Activated CD4-positive, alpha-beta T cell treated with anti-CD3 and anti-CD28 coated beads for 36 hours (primary cell): ENCODE data around the gene RAB34. TPM values are rescaled to one million over a fixed set of nuclear protein-coding genes. Genes with fewer than 3 reads are reported as not detected.
A peak's percentile ranks its signal among the peaks of the same experiment; 100 is the strongest.
"Not testable (repeated sequence)": the region's sequence is repeated elsewhere in the genome, so short reads cannot be mapped to it uniquely, and the experiment has no call there.

Experiments used
- ATAC-seq: fragments of 200-7000 bp; cut with Tn5 transposase; one replicate; pipeline ENCODE4 v1.10.0; 2021; ENCODE audit warnings: mild to moderate bottlenecking, moderate library complexity
- CTCF ChIA-PET: fragments of 350-600 bp; sonication (Branson Sonifier 250); formaldehyde crosslinking; loops from one replicate; lab custom pipeline; 2021; ENCODE audit warnings: antibody characterized with exemption; lab: Charles Lee
- POLR2A ChIA-PET: fragments of 350-600 bp; sonication (Branson Sonifier 250); formaldehyde crosslinking; loops from one replicate; lab custom pipeline; 2021; ENCODE audit warnings: antibody characterized with exemption, inconsistent platforms; lab: Charles Lee
- DNase-seq: peaks from one replicate; pipeline ENCODE4 v3.0.0-alpha.2; 2020
- H3K27ac Mint-ChIP-seq: one replicate; pipeline ENCODE4 v1.8.0; 2021; ENCODE audit warnings: mixed read lengths
- H3K27me3 Mint-ChIP-seq: one replicate; pipeline ENCODE4 v1.8.0; 2021; ENCODE audit warnings: mixed read lengths
- H3K36me3 Mint-ChIP-seq: one replicate; pipeline ENCODE4 v1.8.0; 2021; ENCODE audit warnings: low read depth, mixed read lengths
- H3K4me1 Mint-ChIP-seq: one replicate; pipeline ENCODE4 v1.8.0; 2021; ENCODE audit warnings: mixed read lengths
- H3K4me3 Mint-ChIP-seq: one replicate; pipeline ENCODE4 v1.8.0; 2021; ENCODE audit warnings: mild to moderate bottlenecking, moderate library complexity, mixed read lengths
- H3K9me3 Mint-ChIP-seq: one replicate; pipeline ENCODE4 v1.8.0; 2021; ENCODE audit warnings: low read depth, mixed read lengths
- intact Hi-C, 2 experiments: fragments of 100-400 bp; cut with DNase I in 1 of 2; cut with micrococcal nuclease in 1 of 2; formaldehyde crosslinking; loops; one replicate each; pipeline versions ENCODE4 v1.14.2 to v1.15.1; 2022 to 2024; cut with DNase I, micrococcal nuclease
- total RNA-seq, 2 experiments: library from RNA; stranded (reverse); gene quantifications; one replicate each; pipeline ENCODE4 v1.2.3, GENCODE V29; 2021

The RAB34 gene
- total RNA-seq, 2 experiments from 2014 or later: 13.6 to 17.4 TPM

GRCh38 chr17:28737316-28737715 is 19.6 kb upstream of the RAB34 start:
- POLR2A ChIA-PET: interaction anchor here (0.6 kb wide), 1 partner anchor 26 kb away, joined by 3 read pairs; no protein-coding TSS in a partner anchor
- Mint-ChIP-seq H3K4me1 (peaks cover 26% of the 10 kb centered on the region), H3K27me3 (no peaks in the 10 kb centered on the region), H3K9me3 (peaks cover 2% of the 10 kb centered on the region), H3K36me3 (peaks cover 9% of the 10 kb centered on the region), H3K27ac (no peak overlapping the region), H3K4me3 (no peak overlapping the region)
- CTCF ChIA-PET: interaction anchor here (1.3 kb wide), 1 partner anchor 10 kb away, joined by 4 read pairs; no protein-coding TSS in a partner anchor
- intact Hi-C loops: no loop called here
- DNase-seq (no peak), ATAC-seq (no peak)

GRCh38 chr17:28735913-28736769 is 18.5 kb upstream of the RAB34 start:
- ATAC-seq, H3K36me3 Mint-ChIP-seq, H3K27ac Mint-ChIP-seq, POLR2A ChIA-PET, H3K4me3 Mint-ChIP-seq, intact Hi-C loops, H3K9me3 Mint-ChIP-seq, H3K27me3 Mint-ChIP-seq, DNase-seq: not testable (repeated sequence)
- peaks cover 22% of the 10 kb centered on the region for H3K4me1 Mint-ChIP-seq
- CTCF ChIA-PET: interaction anchor here (1.2 to 1.5 kb wide), 4 partner anchors 9 to 28 kb away, joined by 4 to 10 read pairs (median 5); partner anchors contain the start of gene TLCD1

- DNase-seq (no peak), ATAC-seq (no peak)
- POLR2A ChIA-PET: no interaction called here
- intact Hi-C loops: no loop called here
- no peaks in the 10 kb centered on the region for H3K27me3 Mint-ChIP-seq
- H3K27ac Mint-ChIP-seq: no peak overlapping the region
- CTCF ChIA-PET: interaction anchor here (1.2 to 1.5 kb wide), 4 partner anchors 9 to 29 kb away, joined by 4 to 10 read pairs (median 5); partner anchors contain the start of gene TLCD1
- peaks cover 2% of the 10 kb centered on the region for H3K9me3 Mint-ChIP-seq
- no peak overlapping the region for H3K4me3 Mint-ChIP-seq
- peaks cover 21% of the 10 kb centered on the region for H3K4me1 Mint-ChIP-seq
- peaks cover 9% of the 10 kb centered on the region for H3K36me3 Mint-ChIP-seq
These were observed 17.6 kb upstream of the RAB34 start for GRCh38 chr17:28735242-28735722.

GRCh38 chr17:28734712-28735241 is 17.1 kb upstream of the RAB34 start:
- H3K4me1 Mint-ChIP-seq: peaks cover 23% of the 10 kb centered on the region
- peaks cover 9% of the 10 kb centered on the region for H3K36me3 Mint-ChIP-seq
- intact Hi-C loops: no loop called here
- H3K4me3 Mint-ChIP-seq: no peak overlapping the region
- DNase-seq (no peak), ATAC-seq (no peak)
- ChIA-PET CTCF (interaction anchor here (1.2 to 1.5 kb wide), 4 partner anchors 8 to 29 kb away, joined by 4 to 10 read pairs (median 5); partner anchors contain the start of gene TLCD1), POLR2A (no interaction called here)
- H3K27me3 Mint-ChIP-seq: no peaks in the 10 kb centered on the region
- H3K9me3 Mint-ChIP-seq: peaks cover 2% of the 10 kb centered on the region
- H3K27ac Mint-ChIP-seq: no peak overlapping the region

- H3K36me3 Mint-ChIP-seq: no peaks in the 10 kb centered on the region
- intact Hi-C loops: no loop called here
- ChIA-PET POLR2A (no interaction called here), CTCF (interaction anchor here (0.6 kb wide), 1 partner anchor 18 kb away, joined by 3 read pairs; no protein-coding TSS in a partner anchor)
- no peaks in the 10 kb centered on the region for H3K27me3 Mint-ChIP-seq
- H3K27ac Mint-ChIP-seq: no peak overlapping the region
- H3K9me3 Mint-ChIP-seq: no peaks in the 10 kb centered on the region
- H3K4me3 Mint-ChIP-seq: no peak overlapping the region
- peaks cover 19% of the 10 kb centered on the region for H3K4me1 Mint-ChIP-seq
- DNase-seq (no peak), ATAC-seq (no peak)
These were observed 15.7 kb upstream of the RAB34 start for GRCh38 chr17:28733346-28733745.

DNA sequence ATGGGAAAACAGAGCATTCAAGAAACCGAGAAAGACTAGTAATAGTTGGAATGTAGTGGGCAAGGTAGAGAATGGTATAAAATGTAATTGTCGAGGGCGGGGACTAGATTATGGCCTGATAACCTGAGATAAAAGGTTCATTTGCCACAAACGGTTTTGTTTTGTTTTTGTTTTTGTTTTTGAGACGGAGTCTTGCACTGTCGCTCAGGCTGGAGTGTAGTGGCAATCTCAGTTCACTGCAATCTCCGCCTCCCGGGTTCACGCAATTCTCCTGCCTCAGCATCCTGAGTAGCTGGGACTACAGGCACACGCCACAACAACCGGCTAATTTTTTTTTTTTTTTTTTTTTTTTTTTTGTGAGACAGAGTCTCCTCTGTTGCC is 12.3 kb upstream of the RAB34 start:
- DNase-seq (no peak), ATAC-seq (no peak)
- intact Hi-C loops: loop anchor here (1.0 to 10.0 kb wide), 9 partner anchors 32 to 885 kb away; partner anchors contain the start of genes ABHD15 (in 1 of the 2), BLTP2 (in 1 of the 2), NUFIP2 (in 1 of the 2) and TP53I13 (in 1 of the 2)
- POLR2A ChIA-PET: interaction anchor here (6.3 kb wide), 1 partner anchor 17 kb away, joined by 111 read pairs; the partner anchor contains the start of gene TRAF4
- Mint-ChIP-seq H3K4me3 (peak overlapping the region; percentile 99), H3K27me3 (no peaks in the 10 kb centered on the region), H3K4me1 (peaks cover 25% of the 10 kb centered on the region), H3K9me3 (no peaks in the 10 kb centered on the region), H3K36me3 (peaks cover 8% of the 10 kb centered on the region), H3K27ac (peak overlapping the region; percentile 76)
- CTCF ChIA-PET: interaction anchor here (0.5 to 8.9 kb wide), 6 partner anchors 11 to 804 kb away, joined by 3 to 294 read pairs (median 12); partner anchors contain the start of genes RPL23A and TRAF4

GRCh38 chr17:28728364-28729200 is 10.9 kb upstream of the RAB34 start, which contains the start of gene NEK8:
TSS of gene NEK8 (plus strand) at chr17:28728788. CDS start at chr17:28728814, 26 bp downstream.
- Mint-ChIP-seq H3K27ac (peak within 1 kb of the TSS; percentile 99), H3K4me3 (peak within 1 kb of the TSS; percentile 99), H3K27me3 (no peaks in the 10 kb centered on the region), H3K36me3 (peaks cover 22% of the 10 kb centered on the region), H3K4me1 (peaks cover 39% of the 10 kb centered on the region), H3K9me3 (no peaks in the 10 kb centered on the region)
- intact Hi-C loops: loop anchor here (1.0 to 10.0 kb wide), 15 partner anchors 8 to 886 kb away; partner anchors contain the start of genes ABHD15 (in 1 of the 2), BLTP2 (in 1 of the 2), DHRS13 (in 1 of the 2) and NUFIP2 (in 1 of the 2)
- peak; percentile 99 for DNase-seq
- ChIA-PET POLR2A (interaction anchor here (0.6 to 6.3 kb wide), 16 partner anchors 9 to 223 kb away, joined by 3 to 111 read pairs (median 4); partner anchors contain the start of genes PHF12, PROCA1, RPL23A and TRAF4), CTCF (interaction anchor here (0.5 to 8.9 kb wide), 25 partner anchors 9 to 420 kb away, joined by 3 to 294 read pairs (median 4); partner anchors contain the start of genes FAM222B, PHF12, PROCA1 and RPL23A)
- peak; percentile 50 for ATAC-seq

DNA sequence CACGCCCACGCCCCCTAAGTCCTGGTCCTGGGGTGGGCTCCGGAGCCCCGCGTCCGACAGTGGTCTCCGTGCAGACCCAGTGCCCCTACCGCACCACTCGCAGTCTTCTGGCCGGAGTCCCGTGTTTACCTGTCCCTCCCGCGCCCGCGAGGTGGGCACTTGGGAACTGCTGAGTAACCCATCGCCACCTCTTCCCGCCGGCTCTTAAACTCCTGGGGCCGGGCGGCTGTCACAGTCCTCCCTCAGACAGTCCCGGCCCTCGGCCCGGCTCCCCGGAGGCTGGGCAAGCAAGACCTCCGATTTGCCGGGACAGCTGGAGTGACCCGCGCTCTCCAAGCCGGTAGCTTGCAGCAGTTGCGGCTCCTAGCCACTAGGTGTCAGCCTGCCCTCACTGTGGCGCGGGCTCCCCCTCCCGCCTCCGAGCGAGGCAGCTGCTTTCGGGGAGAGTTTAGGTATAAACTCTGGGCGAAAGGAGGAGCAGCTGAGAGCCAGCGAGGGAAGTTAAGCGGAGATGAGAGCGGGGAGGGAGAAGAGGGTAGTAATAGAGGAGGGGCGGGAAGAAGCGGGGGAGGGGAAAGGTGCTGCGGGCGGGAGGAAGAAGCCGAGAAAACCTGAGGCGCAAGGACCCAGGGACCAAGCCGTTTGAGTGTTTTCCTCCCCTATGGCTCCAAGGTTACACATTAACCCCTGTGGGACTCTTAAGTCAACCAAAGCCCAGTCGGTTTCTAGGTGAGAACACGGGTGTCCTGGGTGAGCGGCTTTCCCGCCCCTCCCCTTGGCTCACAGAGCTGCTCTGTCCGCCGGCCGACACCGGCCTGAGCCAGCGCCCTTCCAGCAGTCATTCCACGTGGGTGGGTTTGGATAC is 9.2 kb upstream of the RAB34 start:
- DNase-seq (peak; percentile 97), ATAC-seq (peak; percentile 35)
- POLR2A ChIA-PET: interaction anchor here (0.6 to 6.3 kb wide), 14 partner anchors 12 to 391 kb away, joined by 3 to 111 read pairs (median 4); partner anchors contain the start of genes PHF12, PROCA1, TNFAIP1 and TRAF4
- Mint-ChIP-seq H3K36me3 (peaks cover 38% of the 10 kb centered on the region), H3K27me3 (no peaks in the 10 kb centered on the region), H3K4me1 (peaks cover 51% of the 10 kb centered on the region), H3K9me3 (no peaks in the 10 kb centered on the region), H3K27ac (peak overlapping the region; percentile 99), H3K4me3 (peak overlapping the region; percentile 99)
- intact Hi-C loops: loop anchor here (1.0 to 10.0 kb wide), 12 partner anchors 23 to 888 kb away; partner anchors contain the start of genes ABHD15 (in 1 of the 2), DHRS13 (in 1 of the 2), FAM222B (in 1 of the 2) and NUFIP2 (in 1 of the 2)
- CTCF ChIA-PET: interaction anchor here (0.5 to 8.9 kb wide), 63 partner anchors 7 to 1259 kb away, joined by 3 to 294 read pairs (median 4); partner anchors contain the start of genes BLTP2, DHRS13, FAM222B and FLOT2

- Mint-ChIP-seq H3K4me1 (peaks cover 55% of the 10 kb centered on the region), H3K27ac (peak within 1 kb of the TSS; percentile 99), H3K27me3 (no peaks in the 10 kb centered on the region), H3K4me3 (peak within 1 kb of the TSS; percentile 99), H3K36me3 (peaks cover 44% of the 10 kb centered on the region), H3K9me3 (no peaks in the 10 kb centered on the region)
- peak; percentile 85 for DNase-seq
- ATAC-seq: peak; percentile 25
- intact Hi-C loops: loop anchor here (1.0 to 10.0 kb wide), 8 partner anchors 36 to 889 kb away; partner anchors contain the start of genes ABHD15 (in 1 of the 2), NUFIP2 (in 1 of the 2) and TP53I13 (in 1 of the 2)
- POLR2A ChIA-PET: interaction anchor here (0.6 to 6.3 kb wide), 14 partner anchors 12 to 391 kb away, joined by 3 to 111 read pairs (median 4); partner anchors contain the start of genes PHF12, PROCA1, TNFAIP1 and TRAF4
- CTCF ChIA-PET: interaction anchor here (0.6 to 8.9 kb wide), 43 partner anchors 9 to 1260 kb away, joined by 3 to 294 read pairs (median 4); partner anchors contain the start of genes BLTP2, DHRS13, FAM222B and FLOT2
These were observed 8.6 kb upstream of the RAB34 start, which contains the start of gene TLCD1 for GRCh38 chr17:28726226-28726626. TSS of gene TLCD1 (minus strand) at chr17:28726233. CDS start at chr17:28726097, 136 bp downstream.
